KMS-11 (cell line): Measurements from ENCODE around the gene AARS2.

Experiments used
- H2AFZ ChIP-seq: fragments of 200-600 bp; sonication (generic); 2 replicates; pipeline ENCODE4 v1.6.1; 2016; ENCODE audit warnings: antibody characterized with exemption, mixed run types, low read depth
- H3K27ac ChIP-seq: fragments of 200-600 bp; sonication (generic); 2 replicates; pipeline ENCODE4 v1.6.1; 2016; ENCODE audit warnings: mild to moderate bottlenecking, mixed run types
- H3K27me3 ChIP-seq: fragments of 200-600 bp; sonication (generic); 2 replicates; pipeline ENCODE4 v1.6.1; 2017; ENCODE audit warnings: mild to moderate bottlenecking, low read depth, mixed run types, moderate library complexity; ENCODE audit not compliant: insufficient read depth
- H3K36me3 ChIP-seq: fragments of 200-600 bp; sonication (generic); 2 replicates; pipeline ENCODE4 v1.6.1; 2017; ENCODE audit warnings: mild to moderate bottlenecking, mixed run types; ENCODE audit not compliant: insufficient read depth
- H3K4me1 ChIP-seq: fragments of 200-600 bp; sonication (generic); 2 replicates; pipeline ENCODE4 v1.6.1; 2016; ENCODE audit warnings: mild to moderate bottlenecking, low read depth, mixed run types; ENCODE audit not compliant: poor library complexity, severe bottlenecking
- H3K4me2 ChIP-seq: fragments of 200-600 bp; sonication (generic); 2 replicates; pipeline ENCODE4 v1.7.0; 2016; ENCODE audit warnings: mild to moderate bottlenecking, mixed run types
- H3K4me3 ChIP-seq: fragments of 200-600 bp; sonication (generic); IDR thresholded peaks from 2 replicates; pipeline ENCODE4 v1.6.1; 2017; ENCODE audit warnings: low read depth, low read length, mixed read lengths; ENCODE audit not compliant: insufficient read depth
- H3K79me2 ChIP-seq: fragments of 200-600 bp; sonication (generic); 2 replicates; pipeline ENCODE4 v1.6.1; 2016; ENCODE audit warnings: low read depth, mixed run types; ENCODE audit not compliant: insufficient read depth
- H3K9ac ChIP-seq: fragments of 200-600 bp; sonication (generic); 2 replicates; pipeline ENCODE4 v1.6.1; 2016; ENCODE audit warnings: mild to moderate bottlenecking, mixed run types
- H4K20me1 ChIP-seq: fragments of 200-600 bp; sonication (generic); 2 replicates; pipeline ENCODE4 v1.6.1; 2016; ENCODE audit warnings: mild to moderate bottlenecking, mixed run types; ENCODE audit not compliant: insufficient read depth
- CTCF ChIP-seq: fragments of 200-600 bp; sonication (generic); conservative IDR thresholded peaks from 2 replicates; pipeline ENCODE4 v1.6.1; 2017; ENCODE audit warnings: low read depth, mild to moderate bottlenecking, antibody characterized with exemption, low read length, moderate library complexity, mixed read lengths

Gene AARS2

GRCh38 chr6:44269178-44269920 is 43.8 kb downstream of the AARS2 start:
- peaks cover 39% of the 10 kb centered on the region for H3K27me3 ChIP-seq
- H3K4me3 ChIP-seq = no peak overlapping the region
- H2AFZ ChIP-seq = no peak overlapping the region
- no peak overlapping the region for H3K27ac ChIP-seq
- no peaks in the 10 kb centered on the region for H4K20me1 ChIP-seq
- H3K9ac ChIP-seq = no peak overlapping the region
- H3K4me2 ChIP-seq = no peak overlapping the region
- peaks cover 9% of the 10 kb centered on the region for H3K79me2 ChIP-seq
- H3K4me1 ChIP-seq = peaks cover 24% of the 10 kb centered on the region
- no peak for TF ChIP-seq CTCF
- H3K36me3 ChIP-seq = no peaks in the 10 kb centered on the region

- peaks cover 24% of the 10 kb centered on the region for H3K4me1 ChIP-seq
- peaks cover 35% of the 10 kb centered on the region for H3K27me3 ChIP-seq
- H4K20me1 ChIP-seq = no peaks in the 10 kb centered on the region
- H2AFZ ChIP-seq = no peak overlapping the region
- H3K9ac ChIP-seq = no peak overlapping the region
- H3K4me2 ChIP-seq = no peak overlapping the region; the same call in 1 of the 2 replicates
- H3K4me3 ChIP-seq = no peak overlapping the region
- no peak overlapping the region for H3K27ac ChIP-seq
- H3K36me3 ChIP-seq = no peaks in the 10 kb centered on the region
- H3K79me2 ChIP-seq = peaks cover 21% of the 10 kb centered on the region
- peak; percentile 96 for TF ChIP-seq CTCF
These were observed 45.0 kb downstream of the AARS2 start for GRCh38 chr6:44268095-44268628.

GRCh38 chr6:44267252-44267651 is 45.9 kb downstream of the AARS2 start:
- no peak overlapping the region for H3K27ac ChIP-seq

GRCh38 chr6:44266347-44266746 is 46.8 kb downstream of the AARS2 start:
- H3K4me3 ChIP-seq = no peak overlapping the region
- H2AFZ ChIP-seq = no peak overlapping the region
- H3K27me3 ChIP-seq = peaks cover 18% of the 10 kb centered on the region
- H3K79me2 ChIP-seq = peaks cover 39% of the 10 kb centered on the region
- no peaks in the 10 kb centered on the region for H3K36me3 ChIP-seq
- H4K20me1 ChIP-seq = no peaks in the 10 kb centered on the region
- TF ChIP-seq CTCF = no peak
- peak overlapping the region; percentile 77; the same call in 1 of the 2 replicates for H3K4me2 ChIP-seq
- H3K27ac ChIP-seq = no peak overlapping the region
- peaks cover 39% of the 10 kb centered on the region for H3K4me1 ChIP-seq
- no peak overlapping the region for H3K9ac ChIP-seq

More at GRCh38 chr6:44267252-44267651, 45.9 kb downstream of the AARS2 start:
- Histone ChIP-seq H4K20me1 (no peaks in the 10 kb centered on the region), H3K36me3 (no peaks in the 10 kb centered on the region), H3K4me2 (no peak overlapping the region), H2AFZ (no peak overlapping the region), H3K9ac (no peak overlapping the region), H3K79me2 (peaks cover 30% of the 10 kb centered on the region), H3K4me1 (peaks cover 30% of the 10 kb centered on the region), H3K4me3 (no peak overlapping the region), H3K27me3 (peaks cover 26% of the 10 kb centered on the region)
- no peak for TF ChIP-seq CTCF
